NCI-H1436 treated with DMSO at 0.1 percent for 48 hours (cell line): Measurements from ENCODE around the gene ANKRD13D.

ENCODE experiments used
- DNase-seq: peaks from one replicate; lab custom pipeline; 2025; lab: John Stamatoyannopoulos, UW

The ANKRD13D gene

GRCh38 chr11:67285541-67286498 is 3.3 kb upstream of the ANKRD13D start:
- DNase-seq, result no peak

GRCh38 chr11:67286621-67287333 is 2.3 kb upstream of the ANKRD13D start:
- no peak for DNase-seq

- no peak for DNase-seq
These were observed 1.5 kb upstream of the ANKRD13D start for GRCh38 chr11:67287355-67288197.

- DNase-seq, result no peak
These were observed 978 bp upstream of the ANKRD13D start for GRCh38 chr11:67288198-67288451.

GRCh38 chr11:67288452-67289225 is 464 bp upstream of the ANKRD13D start:
- DNase-seq, result no peak

- DNase-seq, result no peak
These were observed 762 bp downstream of the ANKRD13D start for GRCh38 chr11:67289651-67290479.

GRCh38 chr11:67290801-67291200 is 1.7 kb downstream of the ANKRD13D start:
- DNase-seq, result no peak

GRCh38 chr11:67291481-67292381 is 2.6 kb downstream of the ANKRD13D start:
- no peak for DNase-seq

GRCh38 chr11:67292671-67293070 is 3.6 kb downstream of the ANKRD13D start:
- no peak for DNase-seq

GRCh38 chr11:67293090-67293489 is 4.0 kb downstream of the ANKRD13D start:
- DNase-seq, result no peak

- no peak for DNase-seq
These were observed 6.7 kb downstream of the ANKRD13D start for GRCh38 chr11:67295846-67296245.

GRCh38 chr11:67298786-67299185 is 9.7 kb downstream of the ANKRD13D start:
- DNase-seq, result no peak

- no peak for DNase-seq
These were observed 10.5 kb downstream of the ANKRD13D start for GRCh38 chr11:67299471-67300191.

GRCh38 chr11:67300256-67300755 is 11.2 kb downstream of the ANKRD13D start:
- no peak for DNase-seq

- DNase-seq, result no peak
These were observed 11.7 kb downstream of the ANKRD13D start for GRCh38 chr11:67300756-67301312.

GRCh38 chr11:67301313-67301921 is 12.3 kb downstream of the ANKRD13D start:
- DNase-seq, result no peak

- DNase-seq, result no peak
These were observed 12.9 kb downstream of the ANKRD13D start for GRCh38 chr11:67301951-67302516.
